ENCODE measurements around the gene ITGA6. TPM values are rescaled to one million over a fixed set of nuclear protein-coding genes. Genes with fewer than 3 reads are reported as not detected.

ITGA6 gene
- polyA plus RNA-seq, 4 donors = 33.2 to 81.0 (median 48.4) TPM

DNA sequence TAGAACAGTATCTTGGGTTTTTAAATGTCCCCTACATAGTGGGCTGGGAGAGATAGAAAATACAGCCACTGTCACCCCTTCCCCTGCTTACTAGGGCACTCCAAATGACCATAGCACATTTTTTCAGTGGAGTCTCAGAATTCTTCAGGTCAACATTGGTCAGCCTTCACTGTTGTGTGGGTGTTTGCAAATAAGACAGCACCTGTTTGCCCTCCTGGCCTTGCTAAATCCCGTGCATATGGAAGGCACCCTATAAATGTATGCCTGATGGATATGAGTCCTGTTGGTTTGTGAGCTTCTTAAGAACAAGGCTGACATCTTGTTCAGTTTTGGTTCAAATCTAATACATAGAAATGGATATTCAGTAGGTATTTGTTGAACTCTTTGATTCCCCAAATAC is 12.5 kb downstream of the ITGA6 start:
- DNase-seq (no peak), FAIRE-seq (no peak)
- WGBS, 3 donors = 17 to 64% (median 36%) methylated on average over 1 of the region's 1 CpG
- Histone ChIP-seq H3K4me3 (ENCODE audit: low read depth in 1 of 3, low read length in 3 of 3) (peak overlapping the region in 1 of 3 donors; percentile 2), H3K27ac (ENCODE audit: low read depth in 1 of 3, low read length in 2 of 3) (peak overlapping the region; percentile 80 to 95 (median 88)), H3K36me3 (ENCODE audit: control insufficient read depth in 3 of 3, insufficient read depth in 2 of 3, low read depth in 1 of 3, low read length in 3 of 3) (peaks cover 0 to 9% (median 0%) of the 10 kb centered on the region in 3 donors), H3K4me1 (ENCODE audit: control insufficient read depth in 3 of 3, insufficient read depth in 2 of 3, low read depth in 1 of 3, low read length in 2 of 3) (peaks cover 28 to 77% (median 47%) of the 10 kb centered on the region in 3 donors), H3K27me3 (ENCODE audit: control insufficient read depth in 3 of 3, insufficient read depth in 3 of 3, low read length in 3 of 3) (no peaks in the 10 kb centered on the region), H3K9me3 (ENCODE audit: control insufficient read depth in 2 of 2, insufficient read depth in 1 of 2, low read depth in 1 of 2, low read length in 1 of 2) (no peaks in the 10 kb centered on the region)

DNA sequence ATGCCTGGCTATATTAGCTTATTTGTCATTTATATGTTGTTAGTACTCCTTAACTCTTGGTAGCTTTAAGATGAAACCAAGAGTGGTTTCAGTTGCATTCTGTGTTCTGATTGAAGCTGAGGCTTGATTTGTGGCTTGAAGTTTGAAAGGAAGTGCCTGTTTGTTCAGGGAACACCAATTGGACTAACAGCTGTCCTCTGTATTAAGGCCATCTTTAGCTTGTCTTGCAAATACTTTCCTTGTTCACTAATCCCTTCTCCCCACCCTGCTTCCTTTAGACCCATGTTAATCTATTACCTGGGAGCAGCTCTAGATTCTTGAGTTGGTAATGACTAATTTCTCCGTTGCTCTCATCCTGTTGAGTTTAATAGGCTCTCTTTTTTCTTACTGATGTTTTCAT is 13.4 kb downstream of the ITGA6 start:
- H3K4me1 ChIP-seq (ENCODE audit: control insufficient read depth in 3 of 3, insufficient read depth in 2 of 3, low read depth in 1 of 3, low read length in 2 of 3) = peaks cover 22 to 72% (median 45%) of the 10 kb centered on the region in 3 donors
- FAIRE-seq = no peak
- 3 to 37% (median 11%) methylated on average over 1 of the region's 1 CpG for WGBS, 3 donors
- H3K27ac ChIP-seq (ENCODE audit: low read depth in 1 of 3, low read length in 2 of 3) = peak overlapping the region; percentile 92 to 95 (median 95)
- no peaks in the 10 kb centered on the region for H3K9me3 ChIP-seq (ENCODE audit: control insufficient read depth in 2 of 2, insufficient read depth in 1 of 2, low read depth in 1 of 2, low read length in 1 of 2)
- no peak overlapping the region for H3K4me3 ChIP-seq (ENCODE audit: low read depth in 1 of 3, low read length in 3 of 3)
- peak; percentile 86 to 91 for DNase-seq
- H3K36me3 ChIP-seq (ENCODE audit: control insufficient read depth in 3 of 3, insufficient read depth in 2 of 3, low read depth in 1 of 3, low read length in 3 of 3) = peaks cover 0 to 11% (median 0%) of the 10 kb centered on the region in 3 donors
- H3K27me3 ChIP-seq (ENCODE audit: control insufficient read depth in 3 of 3, insufficient read depth in 3 of 3, low read length in 3 of 3) = no peaks in the 10 kb centered on the region

DNA sequence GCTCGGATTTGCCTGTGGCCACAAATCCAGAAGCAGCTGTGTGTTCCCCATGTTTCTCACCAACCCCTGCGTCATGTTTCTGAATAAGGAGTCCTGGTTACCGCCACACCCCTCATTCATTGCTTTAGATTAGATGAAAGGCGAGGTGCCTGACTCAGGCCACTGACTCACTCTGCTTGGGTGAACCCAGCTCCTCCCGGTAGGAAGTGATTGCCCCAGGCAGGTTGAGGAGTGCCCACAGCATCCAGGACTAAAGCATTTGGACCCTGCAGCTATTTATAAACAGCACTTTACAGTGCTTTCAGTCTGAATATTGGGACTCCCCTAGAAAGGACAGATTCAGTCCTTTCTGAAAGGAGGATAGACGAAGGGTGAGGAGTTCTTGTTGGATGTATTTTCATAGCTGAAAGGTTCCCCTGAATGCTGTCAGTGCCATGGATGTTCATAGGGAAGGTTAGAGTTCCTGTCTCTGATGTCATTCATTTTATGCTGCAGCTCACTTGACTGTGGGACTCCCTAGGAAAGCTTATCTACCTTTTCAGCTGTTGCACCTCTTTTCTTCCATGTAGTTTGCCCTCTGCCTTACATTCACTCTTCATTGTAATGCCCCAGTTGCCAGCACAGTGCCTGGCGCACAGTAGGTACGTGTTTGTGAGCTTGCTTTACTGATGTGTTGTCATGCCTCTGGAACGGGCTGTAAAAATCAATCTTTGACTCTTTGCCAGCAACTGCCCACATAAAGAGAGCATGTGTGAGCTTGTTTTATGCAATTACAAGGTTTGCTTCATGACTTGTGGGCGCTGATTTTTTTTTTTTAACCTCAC is 14.9 kb downstream of the ITGA6 start:
- Histone ChIP-seq H3K36me3 (ENCODE audit: control insufficient read depth in 3 of 3, insufficient read depth in 2 of 3, low read depth in 1 of 3, low read length in 3 of 3) (peaks cover 0 to 11% (median 0%) of the 10 kb centered on the region in 3 donors), H3K9me3 (ENCODE audit: control insufficient read depth in 2 of 2, insufficient read depth in 1 of 2, low read depth in 1 of 2, low read length in 1 of 2) (no peaks in the 10 kb centered on the region), H3K4me3 (ENCODE audit: low read depth in 1 of 3, low read length in 3 of 3) (no peak overlapping the region), H3K27ac (ENCODE audit: low read depth in 1 of 3, low read length in 2 of 3) (peak overlapping the region; percentile 92 to 95 (median 95)), H3K4me1 (ENCODE audit: control insufficient read depth in 3 of 3, insufficient read depth in 2 of 3, low read depth in 1 of 3, low read length in 2 of 3) (peaks cover 16 to 69% (median 34%) of the 10 kb centered on the region in 3 donors), H3K27me3 (ENCODE audit: control insufficient read depth in 3 of 3, insufficient read depth in 3 of 3, low read length in 3 of 3) (no peaks in the 10 kb centered on the region)
- FAIRE-seq (no peak), DNase-seq (peak; percentile 95 to 99)
- WGBS, 3 donors = 14 to 53% (median 27%) methylated on average over 10 of the region's 10 CpGs

DNA sequence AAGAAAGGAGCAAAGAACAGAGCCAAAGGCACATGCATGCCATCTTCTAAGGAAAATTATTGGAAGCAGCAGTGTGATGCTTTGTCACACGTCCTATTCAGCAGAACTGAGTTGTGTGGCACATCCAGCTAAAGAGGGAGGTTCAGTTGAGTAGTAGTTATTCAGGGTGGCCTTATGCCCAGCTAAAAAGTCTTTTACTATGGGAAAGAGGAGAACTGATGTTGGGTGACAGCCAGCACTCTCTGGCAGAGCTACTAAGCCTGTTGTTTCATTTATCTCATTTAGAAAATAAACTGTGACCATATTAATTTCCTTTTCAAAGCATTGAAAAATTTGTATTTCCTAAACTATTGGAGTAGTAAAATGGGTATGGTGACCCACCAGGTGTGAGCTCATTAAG is 18.5 kb downstream of the ITGA6 start:
- Histone ChIP-seq H3K9me3 (ENCODE audit: control insufficient read depth in 2 of 2, insufficient read depth in 1 of 2, low read depth in 1 of 2, low read length in 1 of 2) (no peaks in the 10 kb centered on the region), H3K36me3 (ENCODE audit: control insufficient read depth in 3 of 3, insufficient read depth in 2 of 3, low read depth in 1 of 3, low read length in 3 of 3) (peaks cover 0 to 14% (median 0%) of the 10 kb centered on the region in 3 donors), H3K27ac (ENCODE audit: low read depth in 1 of 3, low read length in 2 of 3) (peak overlapping the region; percentile 12 to 87 (median 76)), H3K27me3 (ENCODE audit: control insufficient read depth in 3 of 3, insufficient read depth in 3 of 3, low read length in 3 of 3) (no peaks in the 10 kb centered on the region), H3K4me1 (ENCODE audit: control insufficient read depth in 3 of 3, insufficient read depth in 2 of 3, low read depth in 1 of 3, low read length in 2 of 3) (peaks cover 5 to 59% (median 13%) of the 10 kb centered on the region in 3 donors), H3K4me3 (ENCODE audit: low read depth in 1 of 3, low read length in 3 of 3) (no peak overlapping the region)
- DNase-seq (peak; percentile 16 to 20), FAIRE-seq (no peak)
- WGBS, 3 donors = 30 to 38% (median 34%) methylated on average over 1 of the region's 1 CpG

DNA sequence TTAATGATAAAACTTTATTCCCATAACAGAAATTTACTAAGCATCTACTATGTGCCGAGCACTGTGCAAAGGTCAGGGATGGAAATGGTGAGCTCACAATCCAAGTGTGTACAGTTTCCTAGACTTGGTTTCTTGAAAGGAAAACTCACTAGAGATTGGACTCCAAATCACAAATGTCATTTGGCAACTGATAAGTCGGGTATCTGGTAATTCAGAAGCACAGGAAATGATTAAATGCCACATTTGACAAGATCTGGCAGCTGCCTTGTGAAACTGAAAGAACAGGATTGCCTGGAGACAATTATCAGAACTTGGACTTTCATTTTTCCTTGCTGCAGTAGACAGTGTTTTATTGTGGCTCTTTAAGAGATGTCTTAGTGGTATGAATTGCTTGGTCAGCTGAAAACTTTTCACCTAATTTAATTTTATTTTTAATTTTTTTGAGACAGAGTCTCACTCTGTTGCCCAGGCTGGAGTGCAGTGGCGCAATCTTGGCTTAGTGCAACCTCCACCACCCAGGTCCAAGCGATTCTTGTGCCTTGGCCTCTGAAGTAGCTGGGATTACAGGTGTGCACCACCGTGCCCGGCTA is 19.2 kb downstream of the ITGA6 start:
- Histone ChIP-seq H3K36me3 (ENCODE audit: control insufficient read depth in 3 of 3, insufficient read depth in 2 of 3, low read depth in 1 of 3, low read length in 3 of 3) (peaks cover 0 to 14% (median 0%) of the 10 kb centered on the region in 3 donors), H3K4me3 (ENCODE audit: low read depth in 1 of 3, low read length in 3 of 3) (no peak overlapping the region), H3K27me3 (ENCODE audit: control insufficient read depth in 3 of 3, insufficient read depth in 3 of 3, low read length in 3 of 3) (no peaks in the 10 kb centered on the region), H3K27ac (ENCODE audit: low read depth in 1 of 3, low read length in 2 of 3) (peak overlapping the region; percentile 58 to 87 (median 62)), H3K4me1 (ENCODE audit: control insufficient read depth in 3 of 3, insufficient read depth in 2 of 3, low read depth in 1 of 3, low read length in 2 of 3) (peaks cover 5 to 52% (median 7%) of the 10 kb centered on the region in 3 donors), H3K9me3 (ENCODE audit: control insufficient read depth in 2 of 2, insufficient read depth in 1 of 2, low read depth in 1 of 2, low read length in 1 of 2) (no peaks in the 10 kb centered on the region)
- FAIRE-seq (no peak), DNase-seq (peak; percentile 83 to 95)
- 19 to 61% (median 40%) methylated on average over 6 of the region's 6 CpGs for WGBS, 3 donors

GRCh38 chr2:172447811-172448493 is 20.6 kb downstream of the ITGA6 start:
- peaks cover 5 to 43% (median 5%) of the 10 kb centered on the region in 3 donors for H3K4me1 ChIP-seq (ENCODE audit: control insufficient read depth in 3 of 3, insufficient read depth in 2 of 3, low read depth in 1 of 3, low read length in 2 of 3)

GRCh38 chr2:172448544-172449267 is 21.3 kb downstream of the ITGA6 start:
- no peaks in the 10 kb centered on the region for H3K9me3 ChIP-seq (ENCODE audit: control insufficient read depth in 2 of 2, insufficient read depth in 1 of 2, low read depth in 1 of 2, low read length in 1 of 2)
- H3K27me3 ChIP-seq (ENCODE audit: control insufficient read depth in 3 of 3, insufficient read depth in 3 of 3, low read length in 3 of 3) = no peaks in the 10 kb centered on the region
- H3K4me1 ChIP-seq (ENCODE audit: control insufficient read depth in 3 of 3, insufficient read depth in 2 of 3, low read depth in 1 of 3, low read length in 2 of 3) = peaks cover 5 to 39% (median 7%) of the 10 kb centered on the region in 3 donors
- 21 to 56% (median 29%) methylated on average over 3 of the region's 3 CpGs for WGBS, 3 donors
- H3K27ac ChIP-seq (ENCODE audit: low read depth in 1 of 3, low read length in 2 of 3) = peak overlapping the region; percentile 52 to 87 (median 69)
- FAIRE-seq = no peak
- peak; percentile 83 to 88 for DNase-seq
- H3K36me3 ChIP-seq (ENCODE audit: control insufficient read depth in 3 of 3, insufficient read depth in 2 of 3, low read depth in 1 of 3, low read length in 3 of 3) = peaks cover 0 to 12% (median 0%) of the 10 kb centered on the region in 3 donors
- no peak overlapping the region for H3K4me3 ChIP-seq (ENCODE audit: low read depth in 1 of 3, low read length in 3 of 3)

More at GRCh38 chr2:172447811-172448493, 20.6 kb downstream of the ITGA6 start:
- FAIRE-seq (no peak), DNase-seq (peak; percentile 75 to 90)
- WGBS, 3 donors = 18 to 65% (median 38%) methylated on average over 5 of the region's 5 CpGs
- Histone ChIP-seq H3K4me3 (ENCODE audit: low read depth in 1 of 3, low read length in 3 of 3) (no peak overlapping the region), H3K27me3 (ENCODE audit: control insufficient read depth in 3 of 3, insufficient read depth in 3 of 3, low read length in 3 of 3) (no peaks in the 10 kb centered on the region), H3K36me3 (ENCODE audit: control insufficient read depth in 3 of 3, insufficient read depth in 2 of 3, low read depth in 1 of 3, low read length in 3 of 3) (peaks cover 0 to 14% (median 0%) of the 10 kb centered on the region in 3 donors), H3K9me3 (ENCODE audit: control insufficient read depth in 2 of 2, insufficient read depth in 1 of 2, low read depth in 1 of 2, low read length in 1 of 2) (no peaks in the 10 kb centered on the region), H3K27ac (ENCODE audit: low read depth in 1 of 3, low read length in 2 of 3) (peak overlapping the region; percentile 43 to 87 (median 69))
